HG02981 (cell line): ENCODE data around the gene TMED3.
"Not testable (repeated sequence)": the region's sequence is repeated elsewhere in the genome, so short reads cannot be mapped to it uniquely, and the experiment has no call there.

ENCODE experiments used
- ATAC-seq: cut with Tn5 transposase; IDR thresholded peaks from one replicate; pipeline ENCODE4 v1.9.1; 2021; ENCODE audit warnings: mild to moderate bottlenecking, moderate library complexity; ENCODE audit not compliant: unreplicated experiment

TMED3 gene

GRCh38 chr15:79315623-79316328 lies 4.9 kb downstream of the TMED3 start:
- no peak for ATAC-seq

DNA sequence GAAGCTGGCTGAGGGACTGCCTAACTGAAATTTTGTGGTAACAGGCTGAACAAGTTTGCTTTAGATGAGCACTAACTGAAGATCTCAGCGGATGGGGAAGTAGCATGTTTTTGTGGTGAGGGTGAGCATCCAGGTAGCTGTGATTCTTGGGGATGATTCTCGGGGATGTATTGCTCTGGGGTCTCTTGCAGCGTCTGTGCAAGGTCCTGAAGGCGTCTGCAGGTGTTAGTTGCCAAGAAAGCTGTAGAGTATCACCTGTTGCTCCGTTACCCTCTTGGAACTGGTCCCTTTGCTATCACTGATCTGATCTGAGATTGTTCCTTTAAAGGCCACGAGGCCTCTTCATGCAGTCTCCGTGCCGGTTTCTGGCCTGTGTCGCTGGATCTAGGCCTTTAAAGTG lies 6.0 kb downstream of the TMED3 start:
- no peak for ATAC-seq

DNA sequence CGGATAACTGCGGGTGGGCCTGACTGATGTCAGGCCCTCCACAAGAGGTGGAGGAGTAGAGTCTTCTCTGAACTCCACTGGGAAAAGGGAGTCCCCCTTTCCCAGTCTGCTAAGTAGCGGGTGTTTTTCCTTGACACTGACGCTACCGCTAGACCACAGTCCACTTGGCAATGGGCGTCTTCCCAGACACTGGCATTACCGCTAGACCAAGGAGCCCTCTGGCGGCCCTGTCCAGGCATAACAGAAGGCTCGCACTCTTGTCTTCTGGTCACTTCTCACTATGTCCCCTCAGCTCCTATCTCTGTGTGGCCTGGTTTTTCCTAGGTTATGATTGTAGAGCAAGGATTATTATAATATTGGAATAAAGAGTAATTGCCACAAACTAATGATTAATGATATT lies 9.1 kb downstream of the TMED3 start:
- ATAC-seq = not testable (repeated sequence)

DNA sequence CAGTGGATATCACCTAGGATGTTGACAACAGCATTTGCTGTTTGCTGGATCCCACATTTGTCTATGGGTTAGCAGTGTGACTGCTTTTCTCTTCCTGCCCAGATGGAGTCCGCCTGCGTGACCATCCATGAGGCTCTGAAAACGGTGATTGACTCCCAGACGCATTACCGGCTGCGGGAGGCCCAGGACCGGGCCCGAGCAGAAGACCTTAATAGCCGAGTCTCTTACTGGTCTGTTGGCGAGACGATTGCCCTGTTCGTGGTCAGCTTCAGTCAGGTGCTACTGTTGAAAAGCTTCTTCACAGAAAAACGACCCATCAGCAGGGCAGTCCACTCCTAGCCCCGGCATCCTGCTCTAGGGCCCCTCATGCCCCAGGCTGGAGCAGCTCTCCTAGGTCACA lies 11.0 kb downstream of the TMED3 start:
- no peak for ATAC-seq

- no peak for ATAC-seq
Observed at GRCh38 chr15:79322306-79322705, 11.4 kb downstream of the TMED3 start.

- no peak for ATAC-seq
Observed at GRCh38 chr15:79322945-79323344, 12.0 kb downstream of the TMED3 start.

GRCh38 chr15:79329171-79329611 lies 18.3 kb downstream of the TMED3 start:
- no peak for ATAC-seq

DNA sequence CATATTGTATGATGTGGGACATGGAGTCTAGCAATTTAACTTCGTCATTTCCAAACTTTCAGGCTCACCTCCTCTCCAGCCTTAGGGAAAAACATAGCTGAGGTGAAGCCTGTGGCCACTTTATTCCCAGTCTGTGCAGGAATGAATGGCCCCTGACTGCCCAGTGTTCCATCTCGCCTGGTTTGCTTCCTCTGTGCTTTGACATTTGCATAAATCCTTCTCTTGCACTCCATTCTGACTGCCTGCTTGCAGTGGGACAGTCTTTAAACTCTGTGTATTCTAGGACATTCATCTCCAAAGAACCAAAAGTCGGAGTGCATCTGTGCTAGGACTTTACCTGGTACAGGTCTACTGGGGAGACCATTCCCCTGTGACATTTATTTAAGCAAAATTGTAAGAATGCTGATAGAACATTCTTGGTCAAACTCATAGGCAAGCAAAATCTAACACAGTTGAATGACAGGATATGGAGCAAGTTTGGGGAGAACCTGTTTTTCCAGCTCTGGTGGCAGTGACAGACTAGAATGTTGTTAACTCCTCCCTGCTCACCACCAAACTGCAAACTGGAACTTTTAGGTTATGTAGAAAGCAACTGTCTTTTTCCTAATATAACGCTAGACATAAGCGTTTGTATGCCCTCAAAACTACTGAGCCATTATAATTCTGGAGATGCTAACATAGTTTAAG lies 22.1 kb downstream of the TMED3 start:
- no peak for ATAC-seq

- ATAC-seq = no peak
Observed at GRCh38 chr15:79337591-79337990, 26.7 kb downstream of the TMED3 start.

- no peak for ATAC-seq
Observed at GRCh38 chr15:79339588-79340314, 28.8 kb downstream of the TMED3 start.

DNA sequence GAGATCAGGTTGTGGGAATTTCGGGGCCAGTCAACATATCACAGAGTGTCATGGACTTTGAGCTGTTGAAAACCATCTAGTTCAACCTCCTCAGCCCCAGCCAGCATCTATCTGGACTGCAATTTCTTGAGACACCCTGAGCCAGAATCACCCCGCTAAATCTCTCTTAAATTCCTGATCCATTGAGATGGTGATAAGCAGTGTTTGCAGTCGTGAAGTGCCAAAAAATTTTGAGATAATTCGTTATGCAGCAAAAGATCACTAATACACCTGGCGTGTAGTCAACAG lies 29.3 kb downstream of the TMED3 start:
- no peak for ATAC-seq

GRCh38 chr15:79341396-79341795 lies 30.5 kb downstream of the TMED3 start:
- no peak for ATAC-seq

DNA sequence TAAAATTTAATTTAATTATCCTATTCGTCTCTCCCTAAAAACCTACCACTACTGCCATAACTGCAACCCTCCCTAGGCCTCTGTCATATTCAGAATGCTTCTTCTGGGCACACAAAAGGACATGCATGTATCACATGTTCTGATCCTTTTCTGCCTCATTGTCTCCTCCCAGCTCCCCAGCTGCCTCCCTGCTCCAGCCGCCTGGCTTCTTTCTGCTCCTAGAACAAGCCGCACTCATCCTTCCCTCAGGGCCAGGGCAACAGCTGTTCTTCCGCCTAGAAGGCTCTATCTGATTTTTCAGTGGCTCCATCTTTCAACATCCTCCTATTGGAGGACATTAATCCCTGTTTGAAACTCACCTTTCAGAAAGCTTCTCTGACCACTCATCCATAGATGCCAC lies 38.6 kb downstream of the TMED3 start:
- no peak for ATAC-seq

DNA sequence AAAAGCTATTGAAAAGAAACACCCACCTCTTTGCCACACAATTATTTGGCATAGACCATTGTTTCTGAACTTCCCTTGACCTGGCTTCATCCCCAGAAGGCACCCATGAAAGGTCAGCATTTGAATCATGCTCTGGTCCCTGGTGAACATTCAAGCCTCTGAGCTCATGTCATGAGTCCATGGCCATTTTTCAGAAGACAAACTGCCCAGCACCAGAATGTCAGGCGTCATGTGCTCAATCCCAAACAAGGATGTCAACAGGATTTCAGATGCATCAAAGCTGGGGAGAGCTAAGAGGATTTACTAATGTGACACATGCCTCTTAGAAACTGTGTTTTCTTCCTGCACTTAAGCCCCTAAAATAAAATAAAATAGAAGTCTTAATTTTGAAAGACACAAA lies 41.3 kb downstream of the TMED3 start:
- no peak for ATAC-seq

DNA sequence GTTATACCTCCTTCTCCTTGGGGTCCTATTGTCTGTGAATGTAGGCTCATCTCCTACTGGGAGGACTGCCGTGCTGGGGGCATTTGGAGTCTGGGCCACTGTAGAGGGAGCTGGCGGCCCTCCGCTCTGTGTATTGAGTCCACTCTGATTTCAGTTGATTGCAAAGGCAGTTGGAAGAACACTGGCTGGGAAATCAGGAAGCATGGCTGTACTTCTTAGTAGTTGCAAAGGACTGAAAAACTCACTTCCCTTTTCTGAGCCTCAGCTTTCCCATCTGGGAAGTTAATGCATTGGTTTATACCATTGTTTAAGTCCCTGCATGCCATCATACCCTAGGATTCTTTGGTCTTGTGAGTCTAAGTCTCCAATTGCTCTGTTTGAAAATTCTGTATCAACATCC lies 46.7 kb downstream of the TMED3 start:
- ATAC-seq = no peak

DNA sequence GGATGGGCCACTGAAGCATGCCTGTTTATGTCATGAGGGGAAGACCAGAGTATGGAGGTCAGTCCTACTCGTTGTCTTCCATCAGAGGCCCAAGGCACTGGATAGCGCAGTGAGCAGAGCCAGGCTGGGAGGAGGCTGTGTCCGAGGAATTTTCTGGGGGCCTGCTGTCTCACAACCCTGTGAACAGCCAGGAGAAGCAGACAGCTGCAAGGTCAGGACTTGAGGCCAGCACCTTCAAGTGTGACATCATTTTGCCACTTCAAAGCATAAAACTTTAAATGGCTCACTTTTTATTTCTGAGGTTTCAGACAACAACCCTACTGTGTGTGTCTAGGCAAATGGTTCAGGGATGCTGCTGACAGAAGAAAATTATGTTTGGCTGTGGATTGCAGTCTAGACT lies 47.2 kb downstream of the TMED3 start:
- ATAC-seq = no peak

DNA sequence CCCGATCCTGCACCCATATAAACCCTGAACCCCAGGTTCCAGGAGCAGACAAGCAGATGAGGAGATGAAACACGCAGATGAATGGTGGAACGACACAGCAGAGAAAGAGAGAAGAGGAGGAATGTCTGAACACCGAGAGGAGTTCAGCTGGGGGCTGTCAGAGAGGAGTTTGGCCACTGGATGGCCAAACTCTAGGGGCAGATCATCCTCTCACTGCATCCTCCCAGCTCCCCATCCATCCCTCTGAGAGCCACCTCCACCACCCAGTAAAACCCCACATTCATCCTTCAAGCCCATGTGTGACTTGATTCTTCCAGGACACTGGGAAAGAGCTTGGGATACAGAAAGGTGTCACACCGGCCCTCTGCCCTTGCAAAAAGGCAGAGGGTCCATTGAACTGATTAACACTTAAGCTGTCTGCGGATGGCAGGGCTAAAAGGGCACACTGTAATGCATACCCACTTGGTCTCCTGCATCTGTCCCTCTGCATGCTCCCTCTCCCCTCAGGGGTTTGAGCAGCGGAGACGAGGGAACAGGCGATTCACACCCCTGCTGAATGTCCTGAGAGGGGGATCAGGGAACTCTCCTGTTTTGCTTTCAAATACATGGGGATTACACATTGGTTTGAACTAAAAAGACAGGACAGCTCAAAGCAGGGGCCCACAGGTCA lies 53.8 kb downstream of the TMED3 start:
- ATAC-seq = no peak

DNA sequence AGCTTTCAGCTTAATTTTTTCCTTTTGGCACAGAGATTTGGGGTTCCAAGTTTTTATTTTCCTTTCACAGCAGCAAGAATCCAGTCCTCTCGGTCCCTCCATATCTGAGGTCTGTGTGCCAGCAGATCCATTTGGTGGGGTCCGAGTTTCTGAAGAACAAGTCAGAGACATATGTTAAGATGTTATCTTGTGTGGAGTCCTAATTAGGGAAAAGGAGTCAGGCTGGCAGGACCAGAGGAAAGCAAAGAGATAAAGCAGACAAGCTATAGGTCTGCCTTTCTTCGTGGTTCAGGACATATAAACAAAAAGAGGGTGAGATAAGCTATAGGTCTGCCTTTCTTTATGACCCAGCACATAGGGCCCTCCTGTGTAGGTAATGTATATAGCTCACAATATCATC lies 54.9 kb downstream of the TMED3 start:
- ATAC-seq = no peak

- ATAC-seq = no peak
Observed at GRCh38 chr15:79366691-79367090, 55.8 kb downstream of the TMED3 start.

GRCh38 chr15:79370716-79371115 lies 59.8 kb downstream of the TMED3 start:
- no peak for ATAC-seq

- ATAC-seq = no peak
Observed at GRCh38 chr15:79371591-79371990, 60.7 kb downstream of the TMED3 start.

- no peak for ATAC-seq
Observed at GRCh38 chr15:79372428-79372827, 61.5 kb downstream of the TMED3 start.
